Heart left ventricle (tissue), 16 donors: ENCODE data around the gene RNF182. TPM values are rescaled to one million over a fixed set of nuclear protein-coding genes. Genes with fewer than 3 reads are reported as not detected.

Experiments
- ATAC-seq, 4 donors: fragments of 200-7000 bp; cut with Tn5 transposase; one replicate each; pipeline ENCODE4 v1.9.1; 2020 to 2022; ENCODE audit warnings: moderate library complexity in 4 of 4, mild to moderate bottlenecking in 3 of 4, moderate number of reproducible peaks in 1 of 4
- DNase-seq, 5 donors: peaks; one replicate each; pipeline ENCODE4 v3.0.0-alpha.2; 2020
- H3K27ac ChIP-seq, 12 donors: fragments of 200-600 bp; sonication (generic) in 4 of 12; one replicate each; pipeline versions ENCODE4 v1.5.0 to v1.8.0; 2016 to 2022; ENCODE audit warnings: mild to moderate bottlenecking in 2 of 12
- H3K27me3 ChIP-seq, 9 donors: fragments of 200-600 bp; sonication (generic) in 2 of 9; one replicate each; pipeline versions ENCODE4 v1.5.1 to v1.8.0; 2016 to 2022; ENCODE audit warnings: mild to moderate bottlenecking in 3 of 9
- H3K36me3 ChIP-seq, 9 donors: fragments of 200-600 bp; sonication (generic) in 2 of 9; one replicate each; pipeline versions ENCODE4 v1.5.0 to v1.8.0; 2018 to 2022; ENCODE audit warnings: mild to moderate bottlenecking in 2 of 9
- H3K4me1 ChIP-seq, 12 donors: fragments of 200-600 bp; sonication (generic) in 4 of 12; one replicate each; pipeline versions ENCODE4 v1.5.0 to v1.8.0; 2016 to 2022; ENCODE audit warnings: mild to moderate bottlenecking in 3 of 12
- H3K4me3 ChIP-seq, 12 donors: fragments of 200-600 bp; sonication (generic) in 4 of 12; one replicate each; pipeline versions ENCODE4 v1.5.0 to v1.8.0; 2017 to 2022; ENCODE audit warnings: mild to moderate bottlenecking in 9 of 12, moderate library complexity in 4 of 12
- H3K9me3 ChIP-seq, 12 donors: fragments of 200-600 bp; sonication (generic) in 4 of 12; one replicate each; pipeline versions ENCODE4 v1.5.0 to v1.8.0; 2016 to 2022; ENCODE audit warnings: mild to moderate bottlenecking in 1 of 12
- POLR2A ChIP-seq, 2 donors: fragments of 450-650 bp; IDR thresholded peaks; one replicate each; pipeline ENCODE4 v1.6.1; 2017; ENCODE audit warnings: antibody characterized with exemption in 2 of 2, mild to moderate bottlenecking in 2 of 2, moderate library complexity in 2 of 2
- WGBS, 4 donors: extraction: QIAGEN DNeasy Blood & Tissue Kit in 2 of 4; methylation state at CpG; one replicate each; pipeline versions ENCODE4 v1.1.5 to v1.1.7; 2013 to 2018; 5-methylcytosine and 5-hydroxymethylcytosine counted together
- intact Hi-C, 10 donors: fragments of 100-400 bp; cut with DNase I; formaldehyde crosslinking; loops; one replicate each; pipeline versions ENCODE4 v1.11.1 to v1.14.2; 2022
- polyA plus RNA-seq, 2 donors: library from polyadenylated mRNA; stranded (reverse); fragments of 200-250 nt; gene quantifications; one replicate each; pipeline ENCODE4 v1.2.3, GENCODE V29; 2013
- total RNA-seq, 9 donors: library from RNA; depleted of rRNA in 2 of 9; stranded (reverse); fragments of >200 nt in 2 of 9; fragmentation: NEBNext Ultra II Directional in 3 of 9; extraction: Animal tissue kit (Norgen Biotek cat#: 25700) in 3 of 9; gene quantifications; one replicate each; pipeline versions ENCODE4 v1.1.0 to v1.2.4, GENCODE V29; 2016 to 2023
- TF ChIP-seq, protein P1 (sequence below), 12 donors: fragments of 200-600 bp; sonication (generic) in 4 of 12; IDR thresholded peaks; one replicate each; pipeline versions ENCODE4 v1.5.0 to v1.8.0; 2018 to 2022; ENCODE audit warnings: antibody characterized with exemption in 12 of 12, mild to moderate bottlenecking in 5 of 12
- donor health status: ischemic (EF 13 %, LVEDD 7.1; RV severe dilation, severe dysfunction).
- donor health status: healthy with polysubstance abuse.
- donor health status: DM: no; HTN: yes; CAD: no.
- donor health status: DM: no; HTN: no; CAD: no.
- donor health status: ischemic (EF 25% LVEDD 6.9; RV normal size, moderate dysfunction).
- donor health status: ischemic (EF 25% LVEDD 5.7; RV mildly dilated, moderate dysfunction).
- donor health status: healthy.
- donor health status: DM: yes; HTN: yes; CAD: no.
- donor health status: ischemic (EF 35%, LVEDD 5.7; RV mildly dilated, moderate dysfunction).
- donor health status: nonischemic (EF 11% LVEDD 7.7; RV severe dilation, severe dysfunction).
- donor health status: DM: yes; HTN: yes; CAD: no.
- donor health status: PGD.
- donor health status: ischemic (EF 29% LVEDD 5.4; RV normal size, mild dysfunction).
- donor health status: nonischemic (EF 23%, LVEDD 6.1; RV moderate dilation, normal function).

Gene RNF182
- total and polyA plus RNA-seq, 11 donors = 0.07 to 0.75 (median 0.39) TPM; not detected in 8

DNA sequence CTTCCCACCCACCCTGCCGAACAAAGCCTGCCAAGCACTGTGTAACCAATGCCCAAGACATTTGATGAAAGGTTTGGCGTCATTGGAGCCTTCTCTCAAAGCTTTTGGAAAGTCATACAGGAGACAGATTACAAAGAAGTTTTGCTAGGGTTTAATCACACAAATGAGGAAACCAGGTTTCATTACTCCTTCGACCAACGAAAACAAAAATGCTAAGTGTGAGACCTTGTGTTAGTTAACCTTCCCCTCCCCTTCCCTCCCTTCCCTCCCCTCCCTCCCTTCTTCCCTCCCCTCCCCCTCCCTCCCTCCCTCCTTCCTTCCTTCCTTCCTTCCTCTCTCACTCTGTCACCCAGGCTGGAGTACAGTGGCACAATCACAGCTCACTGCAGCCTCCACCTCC is 96.7 kb downstream of the RNF182 start:
- DNase-seq (no peak), ATAC-seq (no peak)
- WGBS, 4 donors = 56 to 78% (median 62%) methylated on average over 4 of the region's 4 CpGs

DNA sequence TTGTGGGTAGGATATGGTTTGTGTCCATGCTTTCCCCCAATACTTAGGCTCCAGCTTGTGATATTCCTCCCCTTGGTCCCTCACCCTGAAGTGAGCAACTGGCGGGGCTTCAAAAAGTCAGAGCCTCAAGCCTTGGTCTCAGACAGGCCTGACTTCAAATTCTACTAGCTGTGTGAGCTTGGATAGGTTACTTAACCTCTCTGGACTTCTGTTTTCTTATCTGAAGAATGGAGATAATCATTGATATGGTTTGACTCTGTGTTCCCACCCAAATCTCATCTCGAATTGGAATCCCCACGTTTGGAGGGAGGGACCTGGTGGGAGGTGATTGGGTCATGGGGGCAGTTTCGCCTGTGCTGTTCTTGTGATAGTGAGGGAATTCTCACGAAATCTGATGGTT is 97.9 kb downstream of the RNF182 start:
- no peaks in the 10 kb centered on the region for H3K9me3 ChIP-seq
- peaks cover 0 to 10% (median 0%) of the 10 kb centered on the region in 12 donors for H3K4me1 ChIP-seq
- no peaks in the 10 kb centered on the region for H3K36me3 ChIP-seq
- no peak for DNase-seq
- intact Hi-C loops = no loop called here
- WGBS, 4 donors = 84 to 94% (median 88%) methylated on average over 5 of the region's 5 CpGs
- ATAC-seq = no peak
- TF ChIP-seq, protein P1, sequence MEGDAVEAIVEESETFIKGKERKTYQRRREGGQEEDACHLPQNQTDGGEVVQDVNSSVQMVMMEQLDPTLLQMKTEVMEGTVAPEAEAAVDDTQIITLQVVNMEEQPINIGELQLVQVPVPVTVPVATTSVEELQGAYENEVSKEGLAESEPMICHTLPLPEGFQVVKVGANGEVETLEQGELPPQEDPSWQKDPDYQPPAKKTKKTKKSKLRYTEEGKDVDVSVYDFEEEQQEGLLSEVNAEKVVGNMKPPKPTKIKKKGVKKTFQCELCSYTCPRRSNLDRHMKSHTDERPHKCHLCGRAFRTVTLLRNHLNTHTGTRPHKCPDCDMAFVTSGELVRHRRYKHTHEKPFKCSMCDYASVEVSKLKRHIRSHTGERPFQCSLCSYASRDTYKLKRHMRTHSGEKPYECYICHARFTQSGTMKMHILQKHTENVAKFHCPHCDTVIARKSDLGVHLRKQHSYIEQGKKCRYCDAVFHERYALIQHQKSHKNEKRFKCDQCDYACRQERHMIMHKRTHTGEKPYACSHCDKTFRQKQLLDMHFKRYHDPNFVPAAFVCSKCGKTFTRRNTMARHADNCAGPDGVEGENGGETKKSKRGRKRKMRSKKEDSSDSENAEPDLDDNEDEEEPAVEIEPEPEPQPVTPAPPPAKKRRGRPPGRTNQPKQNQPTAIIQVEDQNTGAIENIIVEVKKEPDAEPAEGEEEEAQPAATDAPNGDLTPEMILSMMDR (IDR thresholded peaks at IDR 0.05) = no peak
- no peak for TF ChIP-seq POLR2A (IDR thresholded peaks at IDR 0.05)
- no peak overlapping the region for H3K4me3 ChIP-seq
- no peak overlapping the region for H3K27ac ChIP-seq
- H3K27me3 ChIP-seq = no peaks in the 10 kb centered on the region

More for the DNA sequence above, 96.7 kb downstream of the RNF182 start:
- Histone ChIP-seq H3K4me3 (no peak overlapping the region), H3K4me1 (no peaks in the 10 kb centered on the region), H3K9me3 (no peaks in the 10 kb centered on the region), H3K27ac (no peak overlapping the region), H3K36me3 (no peaks in the 10 kb centered on the region), H3K27me3 (no peaks in the 10 kb centered on the region)
- no peak for TF ChIP-seq POLR2A (IDR thresholded peaks at IDR 0.05)
- TF ChIP-seq, protein P1 (IDR thresholded peaks at IDR 0.05) = no peak
- intact Hi-C loops = no loop called here

DNA sequence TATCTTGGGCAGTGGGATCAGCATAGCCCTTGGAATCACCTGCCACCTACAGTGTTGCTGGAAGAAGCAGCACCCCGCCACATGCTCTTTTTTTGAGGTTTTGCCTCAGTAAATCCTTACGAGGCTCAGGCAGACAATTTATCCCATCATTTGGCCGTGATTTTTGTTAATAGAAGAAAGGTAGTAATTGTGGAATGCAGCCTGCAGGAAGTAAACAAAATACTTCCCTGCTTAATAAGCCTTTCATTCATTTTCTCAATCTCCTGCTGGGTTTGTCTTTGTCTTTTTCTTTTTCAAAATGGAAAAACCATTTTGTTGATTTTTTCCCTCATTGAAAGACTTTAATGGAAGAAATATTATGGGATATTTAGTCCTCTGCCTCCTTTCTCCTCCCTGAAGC is 99.1 kb downstream of the RNF182 start:
- TF ChIP-seq POLR2A (IDR thresholded peaks at IDR 0.05) = no peak
- TF ChIP-seq, protein P1 (IDR thresholded peaks at IDR 0.05) = no peak
- Histone ChIP-seq H3K9me3 (no peaks in the 10 kb centered on the region), H3K36me3 (no peaks in the 10 kb centered on the region), H3K27me3 (no peaks in the 10 kb centered on the region), H3K27ac (no peak overlapping the region), H3K4me3 (no peak overlapping the region), H3K4me1 (peaks cover 0 to 10% (median 0%) of the 10 kb centered on the region in 12 donors)
- 74 to 87% (median 76%) methylated on average over 3 of the region's 3 CpGs for WGBS, 4 donors
- DNase-seq = no peak
- ATAC-seq = no peak
- intact Hi-C loops = no loop called here

DNA sequence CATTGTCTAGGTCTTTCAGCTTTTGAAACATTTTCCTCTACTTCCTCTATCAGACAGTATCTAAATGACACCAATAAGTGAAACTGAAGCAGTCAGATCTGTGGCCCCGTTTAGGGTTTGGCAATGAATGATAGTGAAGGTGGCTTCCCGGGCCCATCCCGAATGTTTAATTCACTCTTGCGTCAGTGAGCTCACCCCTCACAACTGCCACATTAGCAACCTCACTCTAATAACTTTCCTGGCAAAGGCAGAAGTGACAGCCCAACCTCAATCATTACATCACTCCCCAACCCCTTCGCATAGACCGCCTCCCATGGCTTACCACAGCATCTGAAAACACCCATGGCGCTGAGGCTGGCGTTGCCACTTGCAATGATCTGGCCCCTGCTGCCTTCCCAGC is 100.4 kb downstream of the RNF182 start:
- H3K27me3 ChIP-seq = no peaks in the 10 kb centered on the region
- peak in 1 of 4 donors; percentile 48 for ATAC-seq
- DNase-seq = no peak
- peaks cover 0 to 10% (median 0%) of the 10 kb centered on the region in 12 donors for H3K4me1 ChIP-seq
- H3K36me3 ChIP-seq = no peaks in the 10 kb centered on the region
- H3K27ac ChIP-seq = no peak overlapping the region
- H3K9me3 ChIP-seq = no peaks in the 10 kb centered on the region
- H3K4me3 ChIP-seq = no peak overlapping the region
- intact Hi-C loops = no loop called here
- WGBS, 4 donors = 84 to 92% (median 86%) methylated on average over 8 of the region's 8 CpGs
- TF ChIP-seq POLR2A (IDR thresholded peaks at IDR 0.05) = no peak
- TF ChIP-seq, protein P1 (IDR thresholded peaks at IDR 0.05) = no peak
